ENCODE measurements around the gene RTN4.

Gene RTN4

DNA sequence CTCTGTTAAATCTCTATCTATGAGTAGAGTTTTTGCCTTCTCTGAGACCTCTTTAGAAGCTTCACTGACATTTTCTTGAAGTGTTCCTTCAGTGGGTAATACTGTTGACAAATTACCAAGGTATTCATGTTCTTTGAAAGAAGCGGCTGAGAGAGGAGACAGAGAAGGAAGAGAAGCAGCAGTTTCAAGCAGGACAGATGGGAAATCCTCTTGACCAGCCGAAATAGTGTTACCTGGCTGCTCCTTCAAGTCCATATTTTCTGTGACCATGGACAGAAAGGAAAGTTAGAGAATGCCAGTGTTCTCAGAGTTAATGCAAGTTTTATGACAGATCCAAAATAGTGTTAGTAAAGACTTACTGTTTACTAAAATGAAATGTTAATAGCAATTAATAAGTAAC, 23.0 kb downstream of the RTN4 start:
- H3K4me3 ChIP-seq (replicated peaks; ENCODE audit: low read depth, low read length): no peak overlapping the region
- TF ChIP-seq, protein P1, sequence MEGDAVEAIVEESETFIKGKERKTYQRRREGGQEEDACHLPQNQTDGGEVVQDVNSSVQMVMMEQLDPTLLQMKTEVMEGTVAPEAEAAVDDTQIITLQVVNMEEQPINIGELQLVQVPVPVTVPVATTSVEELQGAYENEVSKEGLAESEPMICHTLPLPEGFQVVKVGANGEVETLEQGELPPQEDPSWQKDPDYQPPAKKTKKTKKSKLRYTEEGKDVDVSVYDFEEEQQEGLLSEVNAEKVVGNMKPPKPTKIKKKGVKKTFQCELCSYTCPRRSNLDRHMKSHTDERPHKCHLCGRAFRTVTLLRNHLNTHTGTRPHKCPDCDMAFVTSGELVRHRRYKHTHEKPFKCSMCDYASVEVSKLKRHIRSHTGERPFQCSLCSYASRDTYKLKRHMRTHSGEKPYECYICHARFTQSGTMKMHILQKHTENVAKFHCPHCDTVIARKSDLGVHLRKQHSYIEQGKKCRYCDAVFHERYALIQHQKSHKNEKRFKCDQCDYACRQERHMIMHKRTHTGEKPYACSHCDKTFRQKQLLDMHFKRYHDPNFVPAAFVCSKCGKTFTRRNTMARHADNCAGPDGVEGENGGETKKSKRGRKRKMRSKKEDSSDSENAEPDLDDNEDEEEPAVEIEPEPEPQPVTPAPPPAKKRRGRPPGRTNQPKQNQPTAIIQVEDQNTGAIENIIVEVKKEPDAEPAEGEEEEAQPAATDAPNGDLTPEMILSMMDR (IDR thresholded peaks at IDR 0.05; ENCODE audit: low read depth, low read length, missing control alignments): no peak
- DNase-seq (ENCODE audit: extremely low read depth, low read depth): no peak

DNA sequence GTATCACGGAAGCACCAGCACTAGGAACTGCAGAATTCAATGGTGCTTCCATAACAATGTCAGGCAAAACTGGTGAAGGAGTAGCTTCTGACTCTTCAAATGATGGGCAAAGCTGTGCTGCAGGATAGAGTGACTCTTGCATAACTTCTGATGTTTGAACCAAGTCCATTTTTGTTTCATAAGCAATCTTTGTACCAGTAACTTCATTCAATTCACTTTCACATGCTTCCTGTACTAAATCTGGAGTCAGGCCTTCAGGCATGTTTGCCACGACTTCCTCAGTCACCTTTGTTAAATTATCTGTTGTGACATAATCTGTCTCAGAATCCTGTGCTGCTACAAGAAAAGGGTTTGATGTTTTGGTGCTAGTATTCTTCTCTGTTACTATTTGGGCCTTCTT, 24.0 kb downstream of the RTN4 start:
- TF ChIP-seq, protein P1 (IDR thresholded peaks at IDR 0.05; ENCODE audit: low read depth, low read length, missing control alignments): no peak
- DNase-seq (ENCODE audit: extremely low read depth, low read depth): no peak
- no peak overlapping the region for H3K4me3 ChIP-seq (replicated peaks; ENCODE audit: low read depth, low read length)

DNA sequence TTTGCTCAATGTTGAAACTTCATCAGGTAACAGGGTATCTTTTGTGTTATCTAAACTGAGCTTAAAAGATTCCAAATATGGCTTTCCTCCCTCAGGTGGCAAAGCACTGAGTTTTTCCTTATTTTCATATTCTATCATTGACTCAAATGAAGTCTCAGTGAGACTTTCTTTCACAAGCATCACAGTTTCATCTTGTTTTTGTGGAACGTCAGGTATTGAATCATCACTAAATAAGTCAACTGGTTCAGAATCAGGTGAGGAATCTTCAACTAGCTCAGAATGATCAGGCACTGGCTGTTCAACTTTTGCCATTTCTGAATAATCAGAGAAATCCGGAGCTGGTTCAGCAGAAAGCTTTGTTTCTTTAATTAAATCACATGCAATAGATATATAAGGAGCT, 24.6 kb downstream of the RTN4 start:
- no peak for DNase-seq (ENCODE audit: extremely low read depth, low read depth)
- H3K4me3 ChIP-seq (replicated peaks; ENCODE audit: low read depth, low read length): no peak overlapping the region
- TF ChIP-seq, protein P1 (IDR thresholded peaks at IDR 0.05; ENCODE audit: low read depth, low read length, missing control alignments): no peak

DNA sequence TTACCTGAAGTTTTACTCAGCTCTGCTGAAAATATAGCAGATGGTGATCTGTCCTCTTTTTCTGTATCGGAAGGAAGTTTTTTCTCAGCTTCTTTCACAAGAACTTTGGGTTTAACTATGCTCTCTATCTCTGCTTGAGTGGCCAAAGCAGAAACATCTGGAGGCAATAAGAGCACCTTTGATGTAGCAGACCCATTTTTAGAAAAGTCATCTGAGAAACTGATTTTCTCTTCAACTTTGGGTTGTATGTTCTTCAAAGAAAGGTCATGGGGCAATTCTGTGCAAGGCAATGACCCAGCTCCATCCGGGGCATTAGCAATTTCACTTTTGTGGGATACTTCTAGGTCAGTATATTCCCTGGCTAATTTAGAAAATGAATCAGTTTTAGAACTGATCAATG, 25.2 kb downstream of the RTN4 start:
- no peak overlapping the region for H3K4me3 ChIP-seq (replicated peaks; ENCODE audit: low read depth, low read length)
- no peak for DNase-seq (ENCODE audit: extremely low read depth, low read depth)
- TF ChIP-seq, protein P1 (IDR thresholded peaks at IDR 0.05; ENCODE audit: low read depth, low read length, missing control alignments): no peak

DNA sequence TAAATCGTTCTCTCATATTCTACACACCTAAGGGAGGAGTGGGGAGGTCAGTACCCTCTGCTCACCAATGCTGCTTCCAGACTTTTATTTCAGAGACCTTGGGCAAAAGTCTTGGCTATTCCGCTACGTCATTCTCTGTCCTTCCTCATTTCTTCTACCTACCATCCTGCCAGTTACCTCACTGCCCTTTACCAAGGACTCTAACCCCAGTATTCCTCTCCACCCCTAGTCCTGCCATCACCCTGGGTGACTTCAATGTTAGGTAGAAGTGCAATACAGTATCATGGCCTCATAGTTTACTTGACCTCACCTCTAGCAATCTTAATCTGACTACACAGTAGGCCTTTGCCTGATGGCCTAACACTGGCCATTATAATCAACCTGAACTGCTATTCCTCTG, 27.8 kb downstream of the RTN4 start:
- H3K4me3 ChIP-seq (replicated peaks; ENCODE audit: low read depth, low read length): no peak overlapping the region
- TF ChIP-seq, protein P1 (IDR thresholded peaks at IDR 0.05; ENCODE audit: low read depth, low read length, missing control alignments): no peak
- DNase-seq (ENCODE audit: extremely low read depth, low read depth): no peak

DNA sequence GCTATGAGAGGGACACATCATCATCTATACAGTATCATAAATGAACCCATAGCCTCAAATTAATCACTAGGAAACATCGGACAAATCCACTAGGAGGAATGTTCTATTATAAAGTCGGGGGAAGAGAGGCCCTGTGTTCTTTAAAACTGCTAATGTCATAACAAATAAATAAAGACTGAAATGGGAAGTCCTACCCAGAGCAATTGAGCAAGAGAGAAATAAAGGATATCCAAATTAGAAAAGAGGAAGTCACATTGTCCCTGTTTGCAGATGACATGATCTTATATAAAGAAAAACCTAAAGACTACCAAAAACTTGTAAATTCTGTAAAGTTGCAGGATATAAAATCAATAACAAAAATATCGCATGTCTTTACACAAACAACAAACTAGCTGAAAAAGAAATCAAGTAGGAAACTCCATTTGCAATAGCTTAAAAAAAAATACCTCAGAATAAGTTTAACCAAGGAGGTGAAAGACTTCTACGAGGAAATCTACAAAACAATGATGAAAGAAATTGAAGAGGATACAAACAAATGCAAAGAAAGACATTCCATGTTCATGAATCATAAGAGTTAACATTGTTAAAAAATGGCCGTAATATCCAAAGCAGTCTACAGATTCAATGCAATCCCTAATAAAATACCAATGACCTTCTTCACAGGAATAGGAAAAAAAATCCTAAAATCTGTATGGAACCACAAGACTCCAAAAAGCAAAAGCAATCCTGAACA, 30.6 kb downstream of the RTN4 start:
- DNase-seq (ENCODE audit: extremely low read depth, low read depth): no peak
- H3K4me3 ChIP-seq (replicated peaks; ENCODE audit: low read depth, low read length): no peak overlapping the region
- TF ChIP-seq, protein P1 (IDR thresholded peaks at IDR 0.05; ENCODE audit: low read depth, low read length, missing control alignments): no peak

DNA sequence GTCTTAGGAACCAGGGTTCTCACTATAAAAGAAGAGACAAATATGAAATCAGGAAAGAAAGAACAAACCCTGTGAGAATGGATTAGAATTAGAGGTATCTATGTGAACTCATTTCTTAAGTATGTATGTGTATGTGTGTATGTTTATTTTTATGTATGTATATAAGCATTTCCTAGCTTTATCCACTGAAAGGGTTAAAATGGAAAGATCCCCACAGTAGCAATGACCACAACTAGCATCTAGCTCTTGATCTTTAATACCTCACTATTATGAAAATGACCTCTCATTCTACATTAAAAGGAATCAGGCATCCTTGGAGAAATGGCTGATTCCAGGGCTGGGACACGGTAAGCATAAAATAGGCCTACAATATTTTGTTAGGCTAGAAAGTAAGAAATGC, 31.6 kb downstream of the RTN4 start:
- no peak for DNase-seq (ENCODE audit: extremely low read depth, low read depth)
- H3K4me3 ChIP-seq (replicated peaks; ENCODE audit: low read depth, low read length): no peak overlapping the region
- TF ChIP-seq, protein P1 (IDR thresholded peaks at IDR 0.05; ENCODE audit: low read depth, low read length, missing control alignments): no peak

Measured in HFF-Myc (cell line).